Activated T-cell treated with anti-CD3 and anti-CD28 coated beads for 1 hour (primary cell): ENCODE measurements around the gene RNF11.
"Not testable (repeated sequence)": the region's sequence is repeated elsewhere in the genome, so short reads cannot be mapped to it uniquely, and the experiment has no call there.

ENCODE experiments used
- DNase-seq: peaks from one replicate; pipeline ENCODE4 v3.0.0-alpha.2; 2020; ENCODE audit warnings: low read depth

Gene RNF11

DNA sequence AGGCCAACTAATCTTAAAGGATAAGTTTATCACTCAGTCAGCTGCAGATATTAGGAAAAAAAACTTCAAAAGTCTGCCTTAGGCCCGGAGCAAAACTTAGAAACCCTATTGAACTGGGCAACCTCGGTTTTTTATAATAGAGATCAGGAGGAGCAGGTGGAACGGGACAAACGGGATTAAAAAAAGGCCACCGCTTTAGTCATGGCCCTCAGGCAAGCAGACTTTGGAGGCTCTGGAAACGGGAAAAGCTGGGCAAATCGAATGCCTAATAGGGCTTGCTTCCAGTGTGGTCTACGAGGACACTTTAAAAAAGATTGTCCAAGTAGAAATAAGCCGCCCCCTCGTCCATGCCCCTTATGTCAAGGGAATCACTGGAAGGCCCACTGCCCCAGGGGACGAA is 7.6 kb upstream of the RNF11 start:
- not testable (repeated sequence) for DNase-seq

DNA sequence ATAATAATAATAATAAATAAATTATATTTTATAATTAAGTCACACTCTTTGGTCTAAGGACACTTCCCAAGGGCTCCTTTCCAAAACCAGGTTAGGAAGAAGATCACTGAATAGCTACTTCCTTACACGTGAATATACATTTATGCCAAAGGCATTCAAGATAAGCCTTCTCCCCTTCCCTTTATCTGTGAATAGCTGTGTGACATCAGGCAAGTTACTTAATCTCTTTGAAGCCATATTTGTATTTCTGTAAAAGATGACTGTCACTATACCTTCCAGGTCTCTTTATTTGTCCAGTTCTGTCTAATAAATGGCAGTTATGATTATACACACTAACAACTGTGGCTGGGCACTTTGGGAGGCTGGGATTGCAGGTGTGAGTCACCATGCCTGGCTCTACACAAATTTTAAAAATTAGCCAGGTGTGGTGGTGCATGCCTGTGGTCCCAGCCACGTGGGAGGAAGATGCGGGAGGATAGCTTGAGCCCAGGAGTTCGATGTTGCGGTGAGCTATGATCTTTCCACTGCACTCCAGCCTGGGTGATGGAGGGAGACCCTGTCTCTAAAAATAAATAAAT is 5.5 kb upstream of the RNF11 start:
- no peak for DNase-seq

DNA sequence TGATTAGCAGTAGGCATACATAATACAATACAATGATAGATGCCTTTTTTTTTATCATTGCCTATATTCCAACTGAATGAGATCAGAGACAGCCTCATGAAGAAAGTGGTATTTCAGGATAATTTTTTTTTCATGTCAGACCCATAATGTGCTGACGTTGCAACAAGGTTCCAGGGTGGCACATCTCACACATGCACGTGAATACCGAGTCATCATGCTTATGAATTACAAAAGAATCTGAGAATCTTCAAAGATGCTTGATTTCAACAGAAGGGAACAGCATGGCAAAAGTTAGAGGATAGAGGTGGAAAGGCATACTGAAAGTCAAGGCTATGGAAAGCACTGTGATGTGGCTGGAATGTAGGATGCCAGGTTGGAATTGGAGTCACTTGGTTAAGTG is 5.0 kb upstream of the RNF11 start:
- no peak for DNase-seq

DNA sequence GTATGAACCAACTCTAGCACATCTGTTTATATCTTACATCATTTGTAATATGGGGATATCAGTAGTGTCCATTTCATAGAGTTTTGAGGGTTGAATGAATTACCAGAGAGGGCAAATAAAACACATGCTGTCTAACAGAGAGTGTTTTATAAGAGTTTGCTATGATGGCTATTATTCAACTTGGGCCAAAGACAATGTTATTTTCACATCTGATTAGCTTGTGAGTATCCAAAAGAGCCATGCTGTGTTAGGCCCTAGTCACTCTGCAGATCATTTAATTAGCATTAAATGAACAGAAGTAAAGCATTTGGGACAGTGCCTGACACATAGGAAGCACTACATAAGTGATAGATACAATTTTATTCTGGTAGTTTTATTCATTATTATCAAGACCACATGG is 4.2 kb upstream of the RNF11 start:
- no peak for DNase-seq

DNA sequence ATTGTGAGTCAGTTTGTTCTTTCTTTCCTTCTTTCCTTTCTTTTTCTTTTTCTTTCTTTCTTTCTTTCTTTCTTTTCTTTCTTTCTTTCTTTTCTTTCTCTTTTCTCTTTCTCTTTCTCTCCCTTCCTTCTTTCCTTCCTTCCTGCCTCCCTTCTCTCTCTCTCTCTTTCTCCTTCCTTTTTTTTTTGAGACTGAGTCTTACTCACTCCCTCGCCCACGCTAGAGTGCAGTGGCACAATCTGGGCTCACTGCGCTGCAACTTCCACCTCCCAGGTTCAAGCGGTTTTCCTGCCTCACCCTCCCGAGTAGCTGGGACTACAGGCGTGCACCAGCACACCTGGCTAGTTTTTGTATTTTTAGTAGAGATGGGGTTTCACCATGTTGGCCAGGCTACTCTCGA is 1.8 kb upstream of the RNF11 start:
- not testable (repeated sequence) for DNase-seq

DNA sequence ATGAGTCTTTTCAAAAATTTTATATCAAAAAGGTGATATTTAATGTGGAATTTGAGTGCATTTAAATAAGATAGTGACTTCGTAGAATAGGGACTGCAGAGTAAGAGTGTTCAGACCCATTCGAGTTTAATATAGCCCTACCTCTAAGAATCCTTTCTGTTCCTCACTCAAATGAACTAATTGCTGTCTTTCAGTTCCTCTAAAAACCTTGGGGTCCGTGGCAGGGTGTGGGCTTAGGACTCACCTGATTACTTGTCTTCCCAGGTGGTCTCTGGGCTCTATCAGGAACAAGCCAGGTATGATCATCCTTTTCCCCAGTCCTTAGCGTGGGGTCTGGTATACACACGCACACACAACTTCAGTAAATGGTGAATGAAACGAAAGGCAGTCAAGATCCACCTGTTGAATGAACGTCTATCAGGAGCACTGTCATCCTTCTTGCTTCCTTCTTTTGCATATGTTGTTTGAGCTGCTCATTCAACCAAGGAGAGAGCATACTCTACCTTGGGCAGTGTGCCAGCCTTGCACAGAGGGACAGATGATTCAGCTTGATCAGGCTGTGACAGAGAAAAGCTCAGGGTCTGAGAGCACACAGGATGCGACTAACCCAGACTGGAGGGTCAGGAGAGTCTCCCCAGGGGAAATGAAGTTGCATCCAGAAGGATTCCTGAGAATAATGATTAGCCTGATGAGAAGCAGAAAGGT is 1.2 kb upstream of the RNF11 start:
- DNase-seq, result peak; percentile 49

DNA sequence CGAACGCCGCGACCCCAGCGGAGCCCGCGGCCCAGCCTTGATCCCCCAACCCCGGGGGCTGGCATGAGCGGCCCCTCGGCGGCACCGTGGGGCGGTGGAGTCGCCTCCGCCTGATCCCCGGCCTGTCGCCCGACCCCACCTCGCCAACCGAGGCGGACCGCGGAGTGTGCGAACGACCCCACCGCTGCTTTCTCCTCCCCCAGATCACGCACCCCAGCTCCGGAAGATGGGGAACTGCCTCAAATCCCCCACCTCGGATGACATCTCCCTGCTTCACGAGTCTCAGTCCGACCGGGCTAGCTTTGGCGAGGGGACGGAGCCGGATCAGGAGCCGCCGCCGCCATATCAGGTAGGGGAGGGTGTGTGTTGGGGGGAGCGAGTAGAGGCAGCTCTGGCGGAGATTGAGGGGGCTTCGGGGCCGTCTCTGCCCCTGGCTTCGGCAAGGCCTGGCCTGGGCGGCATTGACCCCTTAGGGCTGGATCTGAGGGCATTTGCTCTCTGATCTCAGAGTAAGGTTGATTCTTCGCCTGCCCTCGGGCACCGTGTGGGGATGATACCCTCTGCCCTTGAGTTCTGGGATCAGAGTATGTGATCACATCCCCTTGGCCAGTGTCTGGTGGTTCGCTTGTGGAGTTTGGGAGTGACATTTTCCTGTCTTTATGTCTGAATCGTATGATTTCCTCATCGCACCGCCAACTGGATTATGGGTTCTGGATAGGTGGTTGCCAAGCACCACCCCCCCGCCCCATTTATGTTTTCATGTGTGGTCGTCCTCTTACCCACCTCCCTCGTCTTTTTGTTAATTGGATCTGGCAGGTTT is 668 bp downstream of the RNF11 start:
- peak; percentile 32 for DNase-seq

DNA sequence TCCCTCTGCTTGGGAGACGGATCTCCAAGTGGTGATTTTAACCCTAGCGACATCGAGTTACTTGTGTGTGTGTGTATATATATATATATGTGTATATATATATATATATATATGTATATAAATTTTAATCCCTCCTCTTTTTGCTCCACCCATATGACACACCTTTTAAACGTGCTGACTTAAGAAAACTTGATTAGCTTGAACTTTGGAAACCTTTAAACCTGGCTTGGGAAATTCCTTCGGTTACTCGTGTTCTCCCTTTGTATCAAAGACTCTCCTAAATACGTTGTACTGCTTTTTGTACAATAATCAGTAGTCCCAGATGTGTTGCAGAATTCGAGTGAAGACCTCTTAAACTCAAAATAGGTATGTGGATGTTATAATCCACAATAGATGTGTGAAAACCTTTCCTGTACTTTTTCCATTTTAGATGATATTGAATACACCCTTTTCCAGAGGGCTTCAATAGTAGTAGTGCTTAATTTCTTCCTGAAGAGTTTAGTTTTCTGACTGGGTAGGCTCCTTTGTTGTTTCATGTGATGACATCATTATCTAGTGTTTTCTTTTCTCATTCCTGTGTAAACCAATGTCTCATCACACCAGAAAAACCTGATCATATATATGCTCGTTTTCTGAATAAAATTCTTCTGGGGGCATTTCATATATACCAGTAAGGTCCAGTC is 1.4 kb downstream of the RNF11 start:
- DNase-seq, result no peak

DNA sequence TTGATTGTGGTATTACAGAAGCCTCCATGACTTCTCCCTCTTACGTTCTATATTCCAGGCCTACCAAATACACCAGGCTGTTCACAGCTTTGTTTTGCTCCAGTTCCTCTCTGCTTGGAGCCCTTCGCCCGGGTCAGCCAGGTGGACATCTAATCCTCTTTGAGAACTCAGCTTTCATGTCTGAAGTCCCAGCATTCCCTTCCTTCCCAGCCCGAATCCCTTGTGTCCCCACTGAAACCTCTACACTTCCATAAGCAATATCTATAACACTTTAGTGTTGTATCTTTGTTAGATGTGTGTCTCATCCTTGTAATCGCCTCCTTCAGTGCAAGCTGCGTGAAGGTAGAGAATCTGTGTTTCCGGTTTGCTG is 1.9 kb downstream of the RNF11 start:
- no peak for DNase-seq

DNA sequence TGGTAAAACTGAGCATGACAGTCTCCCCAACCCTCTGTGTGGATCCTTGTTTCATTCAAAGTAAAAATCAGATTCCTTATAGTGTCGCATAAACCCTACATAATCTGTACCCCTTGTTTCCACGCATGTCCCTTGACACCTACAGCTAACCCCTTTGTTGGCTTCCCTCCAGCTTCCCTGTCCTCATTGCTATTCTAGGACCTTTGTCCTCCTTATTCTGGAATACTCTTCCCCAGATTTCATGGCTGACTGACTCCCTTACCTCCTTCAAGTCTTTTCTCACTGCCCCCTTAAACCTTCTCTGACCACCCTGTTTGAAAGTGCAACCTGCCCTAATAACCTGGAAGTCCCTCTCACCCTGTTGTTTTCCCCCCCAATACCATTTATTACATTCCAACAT is 4.0 kb downstream of the RNF11 start:
- DNase-seq, result no peak

DNA sequence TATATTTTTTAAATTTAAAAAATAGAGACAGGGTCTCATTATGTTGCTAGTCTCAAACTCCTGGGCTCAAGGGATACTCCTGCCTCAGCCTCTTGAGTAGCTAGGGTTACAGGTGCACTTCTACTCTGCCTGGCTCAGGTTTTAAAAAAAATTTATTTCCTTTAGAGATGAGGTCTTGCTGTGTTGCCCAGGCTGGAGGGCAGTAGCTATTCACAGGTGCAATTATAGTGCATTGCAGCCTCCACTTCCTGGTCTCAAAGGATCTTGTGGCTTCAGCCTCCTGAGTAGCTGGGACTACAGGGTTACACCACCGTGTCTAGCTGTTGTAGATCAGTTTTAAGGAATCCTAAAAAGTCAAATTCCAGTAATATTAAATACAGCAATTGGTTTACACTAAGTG is 5.0 kb downstream of the RNF11 start:
- DNase-seq, result no peak

DNA sequence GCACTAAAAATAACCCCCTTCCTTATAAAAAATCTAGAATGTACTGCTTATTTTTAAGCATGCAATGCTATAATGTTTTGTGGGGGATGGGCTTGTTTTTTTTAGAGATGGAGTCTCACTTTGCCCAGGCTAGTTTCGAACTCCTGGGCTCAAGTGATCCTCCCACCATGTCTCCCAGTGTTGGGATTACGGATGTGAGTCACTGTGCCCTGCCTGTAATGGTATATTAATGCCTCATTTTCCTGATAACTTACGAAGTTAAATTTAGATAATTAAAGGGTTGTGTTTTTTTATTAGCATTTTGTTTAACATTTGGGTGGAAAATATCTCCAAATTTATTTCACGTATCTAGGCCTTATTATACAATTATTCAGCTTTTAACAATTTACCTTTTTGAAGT is 6.5 kb downstream of the RNF11 start:
- no peak for DNase-seq

DNA sequence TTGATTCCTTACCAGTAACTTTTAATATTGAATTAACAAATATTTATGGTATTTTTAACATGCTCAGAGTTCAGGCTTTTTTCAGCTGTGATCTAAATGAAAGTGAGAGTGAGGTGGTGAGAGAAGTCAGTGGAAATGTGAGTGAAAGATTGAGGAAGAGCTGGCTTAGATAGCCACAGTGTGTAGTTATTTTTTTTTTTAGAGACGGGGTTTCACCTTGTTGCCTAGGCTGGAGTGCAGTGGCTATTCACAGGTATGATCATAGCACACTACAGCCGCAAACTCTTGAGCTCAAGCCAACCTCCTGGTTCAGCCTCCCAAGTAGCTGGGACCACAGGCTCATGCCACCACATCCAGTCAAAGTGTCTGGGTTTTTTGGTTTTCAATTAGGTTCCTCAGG is 10.9 kb downstream of the RNF11 start:
- DNase-seq, result no peak

DNA sequence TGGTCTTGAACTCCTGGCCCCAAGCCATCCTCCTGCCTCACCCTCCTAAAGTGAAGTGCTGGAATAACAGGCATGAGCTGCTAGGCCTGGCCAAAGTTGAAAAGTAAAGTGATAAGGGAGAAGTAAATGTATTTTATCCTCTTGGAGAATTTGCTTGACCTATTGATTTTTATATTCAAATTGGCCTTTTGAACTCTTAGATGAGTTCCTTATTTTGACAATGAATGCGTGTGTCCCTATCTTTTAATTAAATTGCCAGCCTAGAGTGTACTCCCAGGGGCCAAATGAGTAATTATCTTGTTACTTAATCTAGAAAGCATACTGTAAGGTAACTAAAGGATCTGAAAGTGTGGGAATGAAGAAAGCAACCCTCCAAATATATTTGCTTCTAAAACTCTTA is 11.4 kb downstream of the RNF11 start:
- no peak for DNase-seq

DNA sequence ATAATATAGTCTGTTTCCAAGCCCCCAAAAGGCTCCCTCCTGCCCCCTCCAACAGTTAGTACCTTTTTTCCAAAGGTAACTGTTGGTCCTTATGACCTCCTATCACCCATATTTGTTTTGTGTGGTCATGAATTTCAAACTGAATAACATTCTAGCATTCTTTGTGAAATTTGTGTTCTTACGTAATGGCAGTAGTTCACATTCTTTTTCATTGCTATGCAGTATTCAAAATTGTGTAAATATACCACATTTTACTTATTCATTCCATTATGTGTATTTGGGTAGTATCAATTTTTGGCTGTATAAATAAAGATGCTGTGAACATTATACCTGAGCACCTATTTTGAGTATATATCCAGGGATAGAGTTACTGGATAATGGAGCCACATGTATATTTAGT is 13.4 kb downstream of the RNF11 start:
- no peak for DNase-seq

DNA sequence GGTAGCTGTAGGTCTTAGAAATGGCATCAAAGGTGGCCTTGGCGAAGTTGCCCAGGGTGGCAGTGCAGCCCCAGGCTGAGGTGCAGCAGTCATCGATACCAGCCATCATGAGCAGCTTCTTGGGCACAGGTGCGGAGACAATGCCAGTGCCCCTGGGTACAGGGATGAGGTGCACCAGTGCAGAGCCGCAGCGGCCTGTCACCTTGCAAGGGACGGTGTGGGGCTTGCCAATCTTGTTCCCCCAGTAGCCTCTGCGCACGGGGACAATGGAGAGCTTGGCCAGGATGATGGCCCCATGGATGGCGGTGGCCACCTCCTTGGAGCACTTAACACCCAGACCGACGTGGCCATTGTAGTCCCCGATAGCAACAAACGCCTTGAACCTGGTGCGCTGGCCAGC is 14.7 kb downstream of the RNF11 start:
- DNase-seq, result not testable (repeated sequence)

DNA sequence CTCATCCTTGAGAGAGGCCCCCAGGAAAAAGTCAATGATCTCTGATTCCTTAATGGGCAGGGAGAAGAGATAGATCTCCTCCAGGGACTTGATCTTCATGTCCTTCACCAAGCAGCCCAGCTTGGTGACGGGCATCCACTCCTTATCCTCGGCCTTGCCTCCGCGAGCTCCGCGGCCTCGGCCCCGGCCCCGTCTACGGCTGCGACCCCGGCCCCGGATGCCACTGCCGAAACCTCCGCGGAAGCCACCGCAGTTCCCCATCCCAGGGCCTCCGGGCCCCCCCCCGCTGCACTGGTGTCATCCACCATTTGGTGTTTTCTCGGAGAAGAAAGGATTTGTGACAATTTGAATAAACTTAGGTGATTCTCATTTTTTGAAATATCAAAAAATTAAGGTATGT is 15.1 kb downstream of the RNF11 start:
- DNase-seq, result not testable (repeated sequence)

DNA sequence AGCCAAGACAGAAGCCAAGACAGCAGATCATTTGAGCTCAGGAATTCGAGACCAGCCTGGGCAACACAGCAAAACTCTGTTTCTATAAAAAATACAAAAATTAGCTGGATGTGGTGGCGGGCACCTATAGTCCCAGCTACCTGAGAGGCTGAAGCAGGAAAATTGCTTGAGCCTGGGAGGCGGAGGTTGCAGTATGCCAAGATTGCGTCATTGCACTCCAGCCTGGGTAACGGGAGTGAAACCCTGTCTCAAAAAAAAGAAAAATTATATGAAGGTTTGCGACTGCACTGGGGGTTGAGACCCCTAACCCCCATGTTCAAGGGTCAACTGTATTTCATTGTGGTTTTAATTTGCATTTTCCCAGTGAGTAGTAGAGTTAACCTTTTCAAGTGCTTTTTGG is 16.3 kb downstream of the RNF11 start:
- no peak for DNase-seq

DNA sequence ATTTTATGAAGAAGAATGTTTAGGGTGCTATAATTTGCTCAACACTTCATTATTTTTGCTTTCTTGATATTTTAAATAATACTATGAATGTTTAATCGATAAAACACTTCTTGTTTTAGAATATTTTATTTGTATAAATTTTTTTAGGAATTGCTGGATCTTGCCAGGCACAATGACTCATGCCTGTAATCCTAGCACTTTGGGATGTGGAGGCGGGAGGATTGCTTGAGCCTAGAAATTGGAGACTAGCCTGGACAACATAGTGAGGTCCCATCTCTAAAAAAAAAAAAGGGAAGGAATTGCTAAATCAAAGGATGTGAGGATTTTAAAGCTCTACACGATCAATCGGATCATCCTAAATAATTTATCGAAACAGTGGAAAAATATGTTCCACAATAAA is 17.6 kb downstream of the RNF11 start:
- DNase-seq, result no peak

DNA sequence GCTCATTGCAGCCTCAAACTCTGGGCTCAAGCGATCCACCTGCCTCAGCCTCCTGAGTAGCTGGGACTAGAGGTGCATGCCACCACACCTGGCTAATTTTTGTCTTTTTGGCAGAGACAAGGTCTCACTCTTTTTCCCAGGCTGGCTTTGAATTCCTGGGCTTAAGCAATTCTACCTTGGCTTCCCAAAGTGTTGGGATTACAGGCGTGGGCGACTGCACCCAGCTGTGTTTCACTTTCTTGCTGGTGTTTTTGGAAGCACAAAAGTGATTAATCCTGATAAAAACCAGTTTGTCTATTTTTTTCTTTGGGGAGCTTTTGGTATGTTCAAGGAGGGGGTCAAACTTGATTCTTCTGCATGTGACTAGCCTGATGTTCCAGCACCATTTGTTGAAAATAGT is 19.3 kb downstream of the RNF11 start:
- no peak for DNase-seq

DNA sequence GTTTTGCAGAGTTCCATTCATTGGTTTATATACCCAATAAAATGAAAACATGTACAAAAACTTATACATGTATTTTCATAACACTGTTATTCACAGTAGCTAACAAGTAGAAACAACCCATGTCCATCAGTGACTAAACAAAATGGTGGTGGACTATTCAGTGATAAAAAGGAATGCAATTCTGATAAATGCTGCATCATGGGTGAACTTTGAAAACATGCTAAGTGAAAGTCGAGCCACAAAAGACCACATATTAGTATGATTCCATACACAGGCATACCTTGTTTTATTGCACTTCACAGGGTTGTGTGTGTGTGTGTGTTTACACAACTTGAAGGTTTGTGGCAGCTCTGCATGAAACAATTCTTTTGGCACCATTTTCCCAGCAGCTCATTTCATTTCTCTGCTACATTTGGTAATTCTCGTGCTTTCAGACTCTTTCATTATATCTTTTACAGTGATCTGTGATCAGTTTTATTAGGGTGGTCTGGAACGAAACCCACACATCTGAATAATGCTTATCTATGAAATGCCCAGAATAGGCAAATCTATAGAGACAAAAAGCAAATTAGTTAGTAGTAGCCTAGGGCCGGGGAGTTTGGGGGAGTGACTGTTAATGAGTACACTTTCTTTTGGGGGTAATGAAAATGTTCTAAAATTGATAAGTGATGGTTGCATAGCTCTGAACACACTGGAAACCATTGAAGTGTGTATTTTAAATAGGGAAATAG is 27.2 kb downstream of the RNF11 start:
- DNase-seq, result no peak

DNA sequence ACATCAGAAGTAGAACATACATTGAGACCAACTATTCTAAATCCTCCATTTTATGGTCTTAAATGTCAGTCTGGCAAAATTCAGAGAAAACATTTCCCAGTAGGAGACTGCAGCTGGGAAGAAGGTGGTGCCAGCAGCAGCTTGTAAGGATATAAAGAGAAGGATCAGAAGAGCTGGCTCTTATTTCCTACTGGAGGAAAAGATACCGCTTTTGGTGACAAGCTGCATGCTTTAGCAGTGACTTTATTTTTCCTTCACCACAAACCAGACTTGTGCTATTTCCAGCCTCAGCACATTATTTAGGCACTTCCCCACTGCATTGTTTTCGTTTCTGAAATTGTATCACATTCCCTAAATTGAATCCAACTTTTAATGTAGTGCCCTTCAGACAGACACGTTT is 28.4 kb downstream of the RNF11 start:
- DNase-seq, result no peak
